Measurements from ENCODE around the gene SLC35E1.

Gene SLC35E1

GRCh38 chr19:16572332-16573211 is at the start of gene SLC35E1:
TSS of gene SLC35E1 (minus strand) at chr19:16572415. CDS start at chr19:16572364, 51 bp downstream.
- DNase-seq (ENCODE audit: low read depth): peak; percentile 82

- no peak for DNase-seq (ENCODE audit: low read depth)
Observed at GRCh38 chr19:16621165-16621800, 49.1 kb upstream of the SLC35E1 start.

- DNase-seq (ENCODE audit: low read depth): no peak
Observed at GRCh38 chr19:16620584-16620983, 48.4 kb upstream of the SLC35E1 start.

GRCh38 chr19:16620018-16620417 is 47.8 kb upstream of the SLC35E1 start:
- DNase-seq (ENCODE audit: low read depth): no peak

DNA sequence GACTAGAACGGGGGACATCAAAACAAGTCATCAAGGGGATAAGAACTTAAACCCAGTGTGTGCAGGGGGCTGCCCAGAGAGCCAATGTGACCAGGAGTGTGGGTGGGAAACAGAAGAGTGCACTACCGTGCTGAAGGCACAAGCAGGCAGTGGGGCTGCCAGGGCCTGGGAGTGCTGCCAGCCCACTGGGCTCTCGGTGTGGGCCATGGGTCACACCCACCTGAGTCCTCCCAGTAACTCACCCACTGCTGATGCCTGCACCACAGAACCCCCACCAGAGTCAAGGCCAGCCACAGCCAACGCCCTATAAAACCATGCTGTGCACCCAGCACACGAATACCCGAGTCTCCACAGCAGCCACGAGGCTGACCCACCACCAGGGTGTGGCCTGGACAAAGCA is 47.2 kb upstream of the SLC35E1 start:
- no peak for DNase-seq (ENCODE audit: low read depth)

DNA sequence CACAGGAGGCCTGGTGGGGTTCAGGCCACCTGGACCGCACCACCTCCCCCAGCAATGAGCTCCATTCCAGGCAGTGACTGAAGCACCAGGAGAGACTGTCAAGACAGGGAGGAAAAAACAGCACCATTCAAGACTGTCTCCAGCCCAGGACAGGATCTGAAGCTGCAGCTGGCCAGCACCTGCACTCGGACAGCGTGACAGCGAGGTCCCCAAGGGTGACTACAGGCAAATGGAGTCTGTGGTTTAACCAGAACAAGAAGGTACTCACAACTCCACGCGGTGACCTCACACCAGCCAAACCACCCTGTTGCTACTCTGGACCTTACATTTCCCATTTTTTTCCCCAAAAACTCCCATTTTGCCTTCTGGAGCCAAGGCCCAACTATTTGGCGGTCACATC is 46.0 kb upstream of the SLC35E1 start:
- DNase-seq (ENCODE audit: low read depth): no peak

DNA sequence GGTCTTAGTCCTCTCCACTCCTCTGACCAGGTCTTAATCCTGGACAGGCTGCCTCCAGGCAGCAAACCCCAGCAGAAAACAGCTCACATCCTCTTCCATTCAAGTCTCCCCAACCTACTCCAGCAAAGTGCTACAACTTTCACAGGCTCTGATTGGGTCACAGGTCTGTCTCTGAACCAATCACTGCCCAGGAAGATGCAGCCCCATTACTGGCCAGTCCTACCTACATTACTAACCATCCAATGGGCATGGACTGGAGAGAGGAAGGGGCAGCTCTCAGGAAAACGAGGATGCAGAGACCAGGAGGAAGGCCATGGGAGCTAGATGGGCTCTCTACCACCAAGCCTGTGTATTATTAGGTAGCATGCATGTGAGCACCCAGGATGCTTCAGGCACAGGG is 43.6 kb upstream of the SLC35E1 start:
- DNase-seq (ENCODE audit: low read depth): no peak

- no peak for DNase-seq (ENCODE audit: low read depth)
Observed at GRCh38 chr19:16614941-16615340, 42.7 kb upstream of the SLC35E1 start.

GRCh38 chr19:16613841-16614240 is 41.6 kb upstream of the SLC35E1 start:
- DNase-seq (ENCODE audit: low read depth): no peak

GRCh38 chr19:16612636-16613035 is 40.4 kb upstream of the SLC35E1 start:
- DNase-seq (ENCODE audit: low read depth): no peak

- DNase-seq (ENCODE audit: low read depth): no peak
Observed at GRCh38 chr19:16611121-16611520, 38.9 kb upstream of the SLC35E1 start.

DNA sequence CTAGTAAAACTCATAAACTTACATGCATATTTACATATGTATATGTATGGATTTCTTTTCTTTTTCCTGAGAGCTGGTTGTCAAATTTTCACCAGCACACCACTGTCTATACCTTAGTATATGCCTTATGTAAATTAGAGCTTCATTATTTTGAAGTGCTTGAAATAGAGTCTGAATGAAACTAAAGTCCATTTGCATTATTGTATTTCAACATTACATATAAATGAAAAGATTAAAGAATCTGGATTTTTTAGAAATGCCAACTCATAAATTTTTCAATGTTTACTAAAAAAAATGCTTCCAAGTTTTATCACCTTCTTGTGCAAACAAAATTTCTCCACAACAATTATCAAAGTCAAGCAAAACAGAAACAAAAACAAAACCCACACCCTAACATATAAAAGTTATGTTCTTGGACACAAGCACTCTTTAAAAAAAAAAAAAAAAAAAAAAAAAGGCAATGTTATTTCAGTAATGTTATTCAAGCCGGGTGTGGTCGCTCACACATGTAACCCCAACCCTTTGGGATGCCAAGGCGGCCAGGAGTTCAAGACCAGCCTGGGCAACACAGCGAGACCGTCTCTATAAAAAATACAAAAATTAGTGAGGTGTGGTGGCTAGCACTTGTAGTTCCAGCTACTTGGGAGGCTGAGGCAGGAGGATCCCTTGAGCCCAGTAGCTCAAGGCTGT is 37.4 kb upstream of the SLC35E1 start:
- DNase-seq (ENCODE audit: low read depth): no peak

DNA sequence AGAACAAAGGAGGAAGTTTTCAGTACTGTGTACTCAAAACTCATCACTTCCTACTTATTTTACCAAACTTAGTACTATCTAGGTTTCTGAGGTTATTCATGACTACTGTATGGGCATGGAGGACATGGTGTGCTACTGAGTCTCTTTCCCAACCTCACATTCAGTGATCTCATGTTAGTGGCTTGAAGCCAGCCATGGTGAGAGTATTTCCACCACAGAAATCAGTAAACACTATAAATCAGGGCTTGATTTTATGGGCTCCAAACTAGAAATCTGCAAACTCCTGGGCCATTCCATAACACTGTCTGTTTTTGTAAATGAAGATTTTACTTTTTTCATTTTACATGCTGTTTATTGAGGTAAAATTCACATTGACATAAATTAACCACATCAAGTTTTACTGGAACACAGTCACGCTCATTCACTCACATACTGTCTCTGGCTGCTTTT is 36.1 kb upstream of the SLC35E1 start:
- no peak for DNase-seq (ENCODE audit: low read depth)

DNA sequence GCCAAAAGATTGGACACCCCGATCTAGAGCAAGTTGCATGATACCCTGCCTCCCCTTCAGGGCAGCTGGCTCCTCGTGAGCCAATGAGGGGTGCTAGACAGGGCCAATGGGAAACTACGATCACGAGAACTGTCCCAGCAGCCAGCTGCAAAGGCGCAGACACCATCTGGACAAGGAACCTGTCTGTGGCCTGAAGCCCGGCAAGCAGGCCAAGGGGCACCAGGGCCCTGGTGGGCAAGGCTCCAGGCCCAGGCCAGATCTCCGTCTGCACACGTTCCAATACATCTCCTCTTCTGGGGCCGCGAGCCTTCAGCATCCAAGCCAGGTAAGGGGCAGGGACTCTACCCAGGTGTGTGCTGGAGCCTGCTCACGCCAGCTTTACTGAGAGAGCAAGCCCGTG is 35.6 kb upstream of the SLC35E1 start:
- DNase-seq (ENCODE audit: low read depth): no peak

DNA sequence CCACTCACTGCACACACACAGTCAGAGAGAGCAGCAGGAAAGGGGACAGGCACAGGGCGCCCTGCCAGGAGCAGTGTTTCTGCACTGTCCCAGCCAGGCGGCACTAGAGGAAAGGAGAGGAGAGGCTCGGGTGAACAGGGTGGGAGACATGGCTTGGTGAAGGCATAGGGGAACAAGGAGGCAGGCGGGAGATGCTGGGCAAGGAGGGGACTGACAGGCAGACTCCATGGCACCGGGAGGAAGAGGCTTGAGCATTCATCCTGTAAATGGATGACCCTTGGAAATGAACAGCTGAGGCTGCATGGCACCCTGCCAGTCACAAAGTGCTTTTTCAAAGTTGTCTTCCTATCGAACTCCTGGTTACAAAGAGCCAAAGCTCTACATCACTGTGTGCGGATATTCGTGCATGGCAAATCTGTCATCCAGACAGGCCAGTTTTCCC is 33.4 kb upstream of the SLC35E1 start:
- DNase-seq (ENCODE audit: low read depth): no peak

GRCh38 chr19:16605115-16605514 is 32.9 kb upstream of the SLC35E1 start:
- DNase-seq (ENCODE audit: low read depth): no peak

DNA sequence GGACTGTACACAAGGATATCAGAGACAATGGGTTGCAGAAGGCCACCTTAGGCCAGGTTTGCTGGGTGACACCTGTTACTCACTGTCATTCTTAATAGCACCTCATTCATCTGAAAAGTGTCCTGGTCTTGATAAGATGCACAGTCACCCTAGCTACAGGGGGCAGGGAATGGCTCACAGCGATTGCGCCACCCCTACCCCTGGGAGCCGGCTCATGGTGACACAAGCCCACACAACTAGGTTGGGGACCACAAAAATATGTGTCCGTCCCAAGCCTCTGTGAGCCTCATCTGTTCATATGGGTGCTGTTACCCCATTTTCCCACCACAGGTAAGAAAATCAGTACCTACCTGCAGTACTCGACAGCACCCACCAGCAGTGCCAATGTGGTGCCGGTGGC is 32.4 kb upstream of the SLC35E1 start:
- DNase-seq (ENCODE audit: low read depth): no peak

DNA sequence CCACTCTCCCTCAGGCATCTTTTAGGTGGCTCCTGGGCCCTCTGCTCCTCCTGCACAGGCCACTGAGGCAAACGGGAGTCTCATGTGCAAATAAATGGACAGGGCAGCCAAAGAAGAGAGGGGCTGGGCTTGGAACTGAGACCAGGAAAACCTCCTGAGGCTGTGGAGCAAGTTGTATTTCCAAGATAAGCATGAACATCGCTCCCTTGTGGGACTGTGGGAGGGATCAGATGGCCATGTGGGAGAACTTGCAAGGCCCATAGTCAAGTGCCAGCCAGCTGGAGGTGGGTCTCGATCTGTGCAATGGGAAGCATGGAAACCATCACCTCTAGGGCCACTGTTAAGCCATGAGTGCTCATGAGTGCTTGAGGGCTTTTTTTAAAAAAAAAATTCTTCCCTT is 30.9 kb upstream of the SLC35E1 start:
- DNase-seq (ENCODE audit: low read depth): no peak

DNA sequence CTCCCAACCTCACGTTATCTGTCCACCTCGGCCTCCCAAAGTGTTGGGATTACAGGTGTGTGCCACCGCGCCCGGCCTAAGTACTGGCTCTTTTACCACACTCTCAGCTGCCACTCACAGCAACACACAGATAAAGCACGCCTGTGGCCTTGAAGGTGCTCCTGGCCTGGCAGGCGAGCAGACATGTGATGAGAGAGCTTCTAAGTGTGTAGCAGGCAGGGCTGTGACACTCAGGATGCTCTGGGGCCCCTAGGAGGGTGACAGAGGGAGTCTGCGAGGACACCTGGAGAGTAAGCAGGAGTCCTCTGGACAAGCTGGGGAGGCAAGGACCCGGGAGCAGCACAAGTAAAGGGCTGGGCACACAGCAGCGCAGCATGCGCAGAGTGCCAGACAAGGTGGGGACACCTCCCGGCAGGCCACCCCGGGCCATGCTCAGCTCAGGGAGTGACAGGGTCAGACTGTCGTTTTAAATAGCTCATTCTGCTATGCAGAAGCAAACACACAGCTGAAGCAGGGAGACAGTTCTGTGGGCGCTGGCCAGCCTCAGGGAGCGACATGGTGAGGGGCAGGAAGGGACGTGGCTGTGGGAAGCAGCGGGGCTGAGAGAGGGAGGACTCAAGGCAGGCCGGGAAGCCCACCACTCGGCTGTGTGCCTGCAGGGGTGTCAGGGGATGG is 29.3 kb upstream of the SLC35E1 start:
- DNase-seq (ENCODE audit: low read depth): no peak

DNA sequence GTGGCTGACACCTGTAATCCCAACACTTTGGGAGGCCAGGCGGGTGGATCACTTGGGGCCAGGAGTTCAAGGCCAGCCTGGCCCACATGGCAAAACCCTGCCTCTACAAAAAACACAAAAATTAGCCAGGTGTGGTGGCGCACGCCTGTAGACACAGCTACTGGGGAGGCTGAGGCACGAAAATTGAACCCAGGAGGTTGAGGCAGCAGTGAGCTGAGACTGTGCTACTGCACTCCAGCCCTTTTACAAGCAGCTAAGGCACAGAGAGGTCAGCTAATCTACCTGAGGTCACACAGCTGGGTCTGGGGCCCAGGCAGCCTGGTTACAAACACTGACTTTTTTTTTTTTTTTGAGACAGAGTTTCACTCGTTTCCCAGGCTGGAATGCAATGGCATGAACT is 28.6 kb upstream of the SLC35E1 start:
- no peak for DNase-seq (ENCODE audit: low read depth)

DNA sequence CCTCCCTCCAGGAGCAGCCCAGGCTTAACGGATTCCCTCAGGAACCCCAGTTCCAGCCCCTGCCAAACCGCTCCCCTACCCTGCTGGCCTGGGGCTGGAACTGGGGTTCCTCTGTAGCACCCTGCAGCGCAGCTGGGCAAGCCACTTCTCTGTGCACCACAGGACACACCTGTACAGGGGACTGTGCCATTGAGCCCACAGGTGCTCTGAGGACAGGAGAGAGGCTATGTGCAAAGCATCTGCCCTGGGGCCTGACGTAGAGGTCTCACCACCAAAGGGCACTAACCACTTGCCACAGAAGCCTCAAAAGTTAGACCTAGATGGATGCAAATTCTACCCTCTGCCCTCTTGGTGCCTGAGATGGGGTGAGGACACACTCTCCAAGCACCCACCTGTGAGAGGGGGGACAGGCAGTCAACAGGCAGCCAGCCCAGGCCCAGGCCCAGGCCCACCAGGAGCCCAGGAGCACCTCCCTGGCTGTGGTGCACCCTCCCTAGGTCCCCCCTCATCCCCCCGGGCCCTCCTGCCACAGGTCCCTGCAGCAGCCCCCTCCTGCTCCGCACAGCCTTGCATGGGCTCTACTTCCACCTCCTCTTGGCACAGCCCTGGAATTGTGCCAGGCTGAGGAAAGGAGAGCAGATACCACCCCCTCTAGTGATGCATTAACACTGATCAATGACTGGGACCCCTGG is 27.6 kb upstream of the SLC35E1 start:
- no peak for DNase-seq (ENCODE audit: low read depth)

DNA sequence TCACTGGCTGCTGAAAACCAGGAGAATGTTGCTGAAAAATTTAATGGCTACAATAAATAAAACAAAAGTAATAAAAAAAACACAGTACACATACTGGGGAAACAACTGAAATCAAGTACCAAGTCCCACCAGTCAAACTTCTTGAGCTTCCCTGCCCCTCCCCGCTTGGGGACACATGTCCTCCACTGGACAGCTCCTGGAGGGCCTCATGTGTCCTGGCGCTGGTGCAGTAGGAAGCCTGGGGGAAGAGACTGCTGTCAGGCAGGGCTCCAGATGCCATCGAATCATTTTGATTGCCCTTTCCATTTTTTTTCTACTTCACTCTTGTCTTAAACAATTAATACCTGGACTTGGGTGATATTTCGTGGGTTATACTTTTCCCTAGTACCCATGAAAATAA is 26.6 kb upstream of the SLC35E1 start:
- no peak for DNase-seq (ENCODE audit: low read depth)
